ENCODE data around the gene TSPYL4. TPM values are rescaled to one million over a fixed set of nuclear protein-coding genes. Genes with fewer than 3 reads are reported as not detected.

The TSPYL4 gene
- total RNA-seq, 1 experiment from 2014 or later = 5.4 TPM

DNA sequence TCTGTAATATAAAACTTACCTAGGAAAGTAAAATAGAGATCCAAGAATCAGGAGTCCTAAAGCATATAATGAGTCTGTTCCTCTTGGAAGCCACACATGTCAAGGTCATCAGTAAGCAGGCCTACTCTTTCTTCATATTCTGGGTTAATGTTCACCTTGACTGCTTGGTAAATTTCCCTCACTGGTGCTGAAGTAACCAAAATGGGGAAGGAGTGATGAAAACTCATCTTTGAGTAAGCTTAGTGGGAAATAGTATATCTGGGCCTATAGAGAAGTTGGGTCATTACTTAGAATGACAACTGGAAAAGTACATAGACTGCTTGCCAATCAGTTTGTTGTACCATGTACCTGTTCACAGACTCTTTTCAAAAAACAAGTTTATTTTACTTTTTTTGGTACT, 6.6 kb downstream of the TSPYL4 start:
- intact Hi-C loops (cut with micrococcal nuclease) = no loop called here
- H3K27ac ChIP-seq (ENCODE audit: low read depth, low read length) = no peak overlapping the region
- POLR2A ChIA-PET = no interaction called here
- peaks cover 4% of the 10 kb centered on the region; the same call in 1 of the 2 replicates for H3K79me2 ChIP-seq (ENCODE audit: insufficient read depth, low read length)
- H3K36me3 ChIP-seq (ENCODE audit: control insufficient read depth in 1 of 2, insufficient read depth in 2 of 2, low read length in 2 of 2) = no peaks in the 10 kb centered on the region; a peak in 1 of 4 replicates
- CTCF ChIA-PET = no interaction called here
- H3K9me3 ChIP-seq (ENCODE audit: control insufficient read depth in 1 of 2, insufficient read depth in 1 of 2, low read depth in 1 of 2, low read length in 2 of 2) = no peaks in the 10 kb centered on the region
- no peaks in the 10 kb centered on the region for H3K9me2 ChIP-seq (ENCODE audit: insufficient read depth)
- H3K27me3 ChIP-seq (ENCODE audit: insufficient read depth, low read length) = no peaks in the 10 kb centered on the region
- H2AFZ ChIP-seq (ENCODE audit: low read depth, low read length, poor library complexity, severe bottlenecking) = no peak overlapping the region
- no peak for ATAC-seq
- H3K4me3 ChIP-seq (replicated peaks in 1 of 2; ENCODE audit: low read depth in 1 of 2, low read length in 2 of 2) = no peak overlapping the region
- TF ChIP-seq ELF1 (IDR thresholded peaks at IDR 0.05; ENCODE audit: borderline replicate concordance, low read depth) (no peak), ZFX (IDR thresholded peaks at IDR 0.05) (no peak), CEBPB (IDR thresholded peaks at IDR 0.05; ENCODE audit: low read depth) (no peak), YY1 (IDR thresholded peaks at IDR 0.05; ENCODE audit: extremely low read depth, insufficient replicate concordance, low read depth, low read length) (no peak), ZNF274 (IDR thresholded peaks at IDR 0.05; ENCODE audit: low read depth, low read length) (no peak), JUND (IDR thresholded peaks at IDR 0.05) (no peak), SIN3A (IDR thresholded peaks at IDR 0.05; ENCODE audit: low read depth) (no peak), SRF (IDR thresholded peaks at IDR 0.05; ENCODE audit: low read depth) (no peak)
- TF ChIP-seq, protein P1, sequence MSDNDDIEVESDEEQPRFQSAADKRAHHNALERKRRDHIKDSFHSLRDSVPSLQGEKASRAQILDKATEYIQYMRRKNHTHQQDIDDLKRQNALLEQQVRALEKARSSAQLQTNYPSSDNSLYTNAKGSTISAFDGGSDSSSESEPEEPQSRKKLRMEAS (IDR thresholded peaks at IDR 0.05) = no peak
- TF ChIP-seq, protein P2, sequence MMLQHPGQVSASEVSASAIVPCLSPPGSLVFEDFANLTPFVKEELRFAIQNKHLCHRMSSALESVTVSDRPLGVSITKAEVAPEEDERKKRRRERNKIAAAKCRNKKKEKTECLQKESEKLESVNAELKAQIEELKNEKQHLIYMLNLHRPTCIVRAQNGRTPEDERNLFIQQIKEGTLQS (IDR thresholded peaks at IDR 0.05) = no peak
- TF ChIP-seq, protein P3, sequence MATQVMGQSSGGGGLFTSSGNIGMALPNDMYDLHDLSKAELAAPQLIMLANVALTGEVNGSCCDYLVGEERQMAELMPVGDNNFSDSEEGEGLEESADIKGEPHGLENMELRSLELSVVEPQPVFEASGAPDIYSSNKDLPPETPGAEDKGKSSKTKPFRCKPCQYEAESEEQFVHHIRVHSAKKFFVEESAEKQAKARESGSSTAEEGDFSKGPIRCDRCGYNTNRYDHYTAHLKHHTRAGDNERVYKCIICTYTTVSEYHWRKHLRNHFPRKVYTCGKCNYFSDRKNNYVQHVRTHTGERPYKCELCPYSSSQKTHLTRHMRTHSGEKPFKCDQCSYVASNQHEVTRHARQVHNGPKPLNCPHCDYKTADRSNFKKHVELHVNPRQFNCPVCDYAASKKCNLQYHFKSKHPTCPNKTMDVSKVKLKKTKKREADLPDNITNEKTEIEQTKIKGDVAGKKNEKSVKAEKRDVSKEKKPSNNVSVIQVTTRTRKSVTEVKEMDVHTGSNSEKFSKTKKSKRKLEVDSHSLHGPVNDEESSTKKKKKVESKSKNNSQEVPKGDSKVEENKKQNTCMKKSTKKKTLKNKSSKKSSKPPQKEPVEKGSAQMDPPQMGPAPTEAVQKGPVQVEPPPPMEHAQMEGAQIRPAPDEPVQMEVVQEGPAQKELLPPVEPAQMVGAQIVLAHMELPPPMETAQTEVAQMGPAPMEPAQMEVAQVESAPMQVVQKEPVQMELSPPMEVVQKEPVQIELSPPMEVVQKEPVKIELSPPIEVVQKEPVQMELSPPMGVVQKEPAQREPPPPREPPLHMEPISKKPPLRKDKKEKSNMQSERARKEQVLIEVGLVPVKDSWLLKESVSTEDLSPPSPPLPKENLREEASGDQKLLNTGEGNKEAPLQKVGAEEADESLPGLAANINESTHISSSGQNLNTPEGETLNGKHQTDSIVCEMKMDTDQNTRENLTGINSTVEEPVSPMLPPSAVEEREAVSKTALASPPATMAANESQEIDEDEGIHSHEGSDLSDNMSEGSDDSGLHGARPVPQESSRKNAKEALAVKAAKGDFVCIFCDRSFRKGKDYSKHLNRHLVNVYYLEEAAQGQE (IDR thresholded peaks at IDR 0.05; ENCODE audit: low read depth) = no peak
- BruUV-seq (replicated peaks) = no TSS peak
- no peak overlapping the region for H3K9ac ChIP-seq (ENCODE audit: low read length)
- no peaks in the 10 kb centered on the region for H3K4me1 ChIP-seq (ENCODE audit: control insufficient read depth in 1 of 2, insufficient read depth in 2 of 2, low read length in 2 of 2)
- DNase-seq (ENCODE audit: low read depth, low spot score) = no peak
- RAD21 ChIA-PET (ENCODE audit: low non-redundant PET in 1 of 2, low total read pairs in 2 of 2, uncharacterized antibody in 2 of 2, unreplicated experiment in 2 of 2) = no interaction called here
- no peaks in the 10 kb centered on the region for H4K20me1 ChIP-seq (ENCODE audit: insufficient read depth)
- H3K4me2 ChIP-seq (ENCODE audit: low read length) = no peak overlapping the region

Data from HCT116 (cell line).